Nucleus accumbens (tissue), 56 donors: ENCODE data around the gene RAC3.

ENCODE experiments used
- DNase-seq, 56 donors: peaks; one replicate each; lab custom pipeline; 2025; lab: John Stamatoyannopoulos, UW

RAC3 gene

DNA sequence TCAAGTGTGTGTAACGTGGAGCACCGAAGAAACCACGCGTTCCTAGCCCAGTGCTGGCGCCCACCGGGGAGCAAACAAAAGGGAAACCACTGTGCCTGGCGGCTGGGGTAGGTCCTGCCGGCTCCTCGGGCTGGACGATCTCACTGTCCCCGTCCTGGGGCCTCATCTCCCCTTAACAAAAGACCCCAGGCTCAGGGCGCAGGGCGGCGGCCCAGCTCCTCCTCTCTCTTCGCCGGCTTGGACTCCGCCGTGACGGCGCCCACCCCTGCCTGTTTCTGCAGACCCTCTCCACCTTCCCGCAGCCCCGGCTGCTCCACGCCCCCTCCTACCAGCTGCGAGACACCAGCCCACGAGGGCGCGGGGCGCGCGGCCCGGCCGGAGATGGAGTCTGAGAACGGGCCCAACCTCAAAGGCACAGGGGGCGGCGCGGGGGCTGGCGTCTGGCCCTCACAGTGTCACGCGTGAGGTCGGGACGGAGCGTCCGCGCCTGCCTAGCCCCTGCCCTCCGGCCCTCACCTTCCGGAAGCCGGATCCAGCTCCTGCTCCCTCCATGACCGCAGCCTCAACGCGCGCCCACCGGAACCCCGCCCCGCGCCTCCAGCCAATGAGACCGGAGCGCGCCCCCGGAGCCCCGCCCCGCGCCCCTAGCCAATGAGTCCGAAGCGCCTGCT is 9.0 kb upstream of the RAC3 start, which contains the start of gene CENPX:
TSS of gene CENPX (minus strand) at position 569 of the 671 bp plus-strand sequence. CDS start at position 552, 17 bp downstream.
- DNase-seq = no peak

DNA sequence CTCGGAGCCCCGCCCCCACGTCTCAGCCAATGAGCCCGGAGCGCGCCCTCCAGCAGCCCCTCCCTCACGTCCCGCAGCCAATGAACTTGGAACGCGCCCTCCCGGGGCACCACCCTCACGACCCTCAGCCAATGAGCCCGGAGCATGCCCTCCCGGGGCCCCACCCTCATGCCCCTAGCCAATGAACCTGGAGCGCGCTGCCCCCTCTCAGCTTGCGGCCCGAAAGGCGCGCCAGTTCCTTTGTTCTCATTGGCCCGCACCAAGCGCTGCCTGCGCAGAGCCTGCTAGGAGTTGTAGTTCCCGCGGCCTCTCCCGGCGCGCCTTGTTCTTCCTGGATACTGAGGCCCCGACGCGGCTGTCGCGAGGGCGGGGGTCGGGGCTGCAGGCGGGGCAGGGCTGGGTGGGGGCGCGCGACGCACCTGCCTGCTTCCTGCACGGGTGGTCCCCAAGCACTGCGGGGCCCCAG is 8.5 kb upstream of the RAC3 start, which contains the start of gene LRRC45:
TSS of gene LRRC45 (plus strand) at position 325 of the 466 bp plus-strand sequence. CDS start 339 bp downstream, outside the sequence.
- DNase-seq = peak; percentile 95 to 100 (median 100)

- peak in 1 of 56 donors; percentile 54 for DNase-seq
Observed at GRCh38 chr17:82023447-82024241, 7.8 kb upstream of the RAC3 start.

DNA sequence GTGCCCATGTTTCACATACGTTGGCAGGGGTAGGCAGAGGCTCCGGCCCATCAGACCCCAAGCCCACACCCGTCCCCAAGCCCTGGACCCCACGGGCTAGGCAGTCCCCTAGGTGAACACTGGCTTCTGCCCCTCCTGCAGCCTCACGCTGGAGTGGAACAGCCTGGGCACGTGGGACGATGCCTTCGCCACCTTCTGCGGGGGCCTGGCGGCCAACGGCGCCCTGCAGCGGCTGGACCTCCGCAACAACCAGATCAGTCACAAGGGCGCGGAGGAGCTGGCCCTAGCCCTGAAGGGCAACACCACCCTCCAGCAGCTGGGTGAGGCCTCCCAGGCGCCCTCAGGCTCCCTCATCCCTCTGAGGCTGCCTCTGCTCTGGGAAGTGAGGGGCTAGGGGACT is 6.6 kb upstream of the RAC3 start:
- no peak for DNase-seq

GRCh38 chr17:82025401-82026107 is 5.9 kb upstream of the RAC3 start:
- no peak for DNase-seq

DNA sequence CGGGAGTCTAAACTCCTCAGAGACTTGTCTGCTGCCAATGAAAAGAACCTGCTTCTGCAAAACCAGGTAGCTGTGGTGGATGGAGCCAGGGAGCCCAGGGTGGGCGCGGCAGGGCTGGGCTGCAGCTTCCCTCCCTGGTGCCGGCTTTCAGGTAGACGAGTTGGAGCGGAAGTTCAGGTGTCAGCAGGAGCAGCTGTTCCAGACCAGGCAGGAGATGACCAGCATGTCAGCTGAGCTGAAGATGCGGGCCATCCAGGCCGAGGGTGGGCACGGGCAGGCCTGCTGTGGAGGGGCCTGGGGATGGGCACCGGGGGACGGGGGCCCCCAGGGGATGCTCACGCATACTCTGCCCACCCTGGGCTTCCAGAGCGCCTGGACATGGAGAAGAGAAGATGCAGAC is 3.2 kb upstream of the RAC3 start:
- DNase-seq = no peak

- DNase-seq = no peak
Observed at GRCh38 chr17:82028966-82029365, 2.5 kb upstream of the RAC3 start.

DNA sequence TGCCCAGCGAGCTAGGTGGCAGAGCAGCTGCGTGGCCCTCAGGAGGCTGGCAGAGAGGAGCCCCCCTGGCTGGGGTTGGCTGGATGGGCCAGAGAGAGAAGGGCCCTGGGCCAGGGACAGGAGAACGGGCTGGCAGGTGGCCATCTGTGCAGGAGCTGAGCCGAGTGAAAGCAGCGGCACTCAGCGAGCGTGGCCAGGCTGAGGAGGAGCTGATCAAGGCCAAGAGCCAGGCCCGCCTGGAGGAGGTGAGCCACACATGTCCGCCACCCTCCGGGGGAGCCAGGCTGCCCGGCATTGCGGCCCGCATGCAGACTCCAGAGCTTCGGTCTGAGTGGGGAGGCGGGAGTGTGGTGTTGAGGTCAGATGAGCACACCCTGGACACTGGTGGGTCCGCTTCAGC is 2.1 kb upstream of the RAC3 start:
- DNase-seq = no peak

DNA sequence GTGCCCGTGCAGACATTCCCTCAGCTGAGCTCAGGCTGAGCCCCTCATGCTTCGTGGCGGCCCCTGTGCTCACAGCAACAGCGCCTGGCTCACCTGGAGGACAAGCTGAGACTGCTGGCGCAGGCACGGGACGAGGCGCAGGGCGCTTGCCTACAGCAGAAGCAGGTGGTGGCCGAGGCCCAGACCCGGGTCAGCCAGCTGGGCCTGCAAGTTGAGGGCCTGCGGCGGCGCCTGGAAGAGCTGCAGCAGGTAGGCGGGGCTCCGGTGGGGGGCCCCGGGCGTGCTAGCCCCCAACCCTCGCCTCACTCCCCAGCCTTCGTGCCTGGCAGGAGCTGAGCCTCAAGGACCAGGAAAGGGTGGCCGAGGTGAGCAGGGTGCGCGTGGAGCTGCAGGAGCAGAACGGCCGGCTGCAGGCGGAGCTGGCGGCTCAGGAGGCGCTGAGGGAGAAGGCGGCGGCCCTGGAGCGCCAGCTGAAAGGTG is 1.4 kb upstream of the RAC3 start:
- DNase-seq = no peak

DNA sequence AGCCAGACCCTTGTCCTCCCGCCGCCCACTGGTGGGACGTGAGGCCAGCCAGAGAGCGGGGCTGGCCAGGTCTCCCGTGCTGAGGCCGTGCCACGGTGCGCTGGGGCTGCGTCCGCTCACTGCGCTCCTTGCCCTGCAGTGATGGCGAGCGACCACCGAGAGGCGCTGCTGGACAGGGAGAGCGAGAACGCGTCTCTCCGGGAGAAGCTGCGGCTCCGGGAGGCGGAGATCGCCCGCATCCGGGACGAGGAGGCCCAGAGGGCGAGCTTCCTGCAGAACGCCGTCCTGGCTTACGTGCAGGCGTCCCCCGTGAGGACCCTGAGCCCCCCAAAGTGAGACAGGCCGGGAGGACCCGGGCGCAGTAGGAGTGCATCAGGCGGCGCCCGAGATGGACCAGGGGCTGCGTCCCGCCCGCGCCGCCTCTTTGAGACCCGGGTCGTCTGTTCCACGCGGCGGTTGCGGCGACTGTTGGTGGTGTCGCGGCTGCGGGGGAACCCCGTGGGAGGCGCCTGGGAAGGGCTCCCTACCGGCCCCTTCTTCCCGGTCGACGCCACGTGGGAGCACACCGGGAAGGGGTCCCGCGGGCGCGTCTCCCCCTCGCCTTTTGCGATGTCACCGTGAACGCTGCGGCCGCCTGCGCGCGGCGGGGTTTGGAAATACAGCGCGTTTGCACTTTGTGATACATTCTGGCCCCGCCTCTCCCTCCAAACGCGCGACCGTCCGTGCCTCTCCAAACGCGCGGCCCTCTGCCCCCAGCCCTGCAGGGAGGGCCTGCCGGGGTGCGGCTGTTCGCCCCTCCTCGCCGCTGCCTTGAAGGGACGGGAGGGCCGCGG is 792 bp upstream of the RAC3 start:
- peak in 53 of 56 donors; percentile 15 to 86 (median 62) for DNase-seq

- DNase-seq = no peak
Observed at GRCh38 chr17:82031885-82032627, 578 bp downstream of the RAC3 start.

- no peak for DNase-seq
Observed at GRCh38 chr17:82033359-82034085, 2.0 kb downstream of the RAC3 start.

- DNase-seq = no peak
Observed at GRCh38 chr17:82034371-82035011, 3.0 kb downstream of the RAC3 start.

GRCh38 chr17:82035488-82035887 is 4.0 kb downstream of the RAC3 start:
- DNase-seq = no peak

- DNase-seq = no peak
Observed at GRCh38 chr17:82035956-82036633, 4.6 kb downstream of the RAC3 start.

DNA sequence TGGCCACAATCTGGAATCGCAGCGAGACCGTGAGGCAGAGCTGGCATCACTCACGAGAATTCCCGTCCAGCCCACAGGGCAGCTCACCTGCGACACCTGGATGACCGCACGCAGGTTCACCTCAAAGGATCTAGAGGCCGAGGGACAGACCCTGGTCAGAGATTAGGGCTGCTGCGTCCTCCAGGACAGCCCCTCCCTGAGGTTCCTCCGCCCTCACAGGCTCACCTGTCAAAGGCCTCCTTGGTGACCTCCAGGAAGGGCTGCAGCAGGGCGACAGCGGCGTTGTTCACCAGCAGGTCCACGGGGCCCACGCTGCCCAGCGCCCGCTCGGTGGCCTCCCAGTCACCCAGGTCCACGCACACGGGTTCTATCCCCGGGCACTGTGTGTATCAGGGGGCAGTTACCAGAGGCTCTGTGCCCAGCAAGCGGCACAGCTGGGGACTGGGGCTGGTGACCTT is 5.2 kb downstream of the RAC3 start:
- DNase-seq = no peak
